ENCODE measurements around the gene SNX3. TPM values are rescaled to one million over a fixed set of nuclear protein-coding genes. Genes with fewer than 3 reads are reported as not detected.
A peak's percentile ranks its signal among the peaks of the same experiment; 100 is the strongest.
"Not testable (repeated sequence)": the region's sequence is repeated elsewhere in the genome, so short reads cannot be mapped to it uniquely, and the experiment has no call there.

SNX3 gene
- polyA plus RNA-seq, 4 donors, result 140 to 331 (median 209) TPM

- Histone ChIP-seq H3K27me3 (ENCODE audit: control insufficient read depth in 3 of 3, insufficient read depth in 3 of 3, low read length in 3 of 3) (no peaks in the 10 kb centered on the region), H3K4me1 (ENCODE audit: control insufficient read depth in 3 of 3, insufficient read depth in 2 of 3, low read depth in 1 of 3, low read length in 2 of 3) (no peaks in the 10 kb centered on the region), H3K27ac (ENCODE audit: low read depth in 1 of 3, low read length in 2 of 3) (no peak overlapping the region), H3K4me3 (ENCODE audit: low read depth in 1 of 3, low read length in 3 of 3) (no peak overlapping the region), H3K36me3 (ENCODE audit: control insufficient read depth in 3 of 3, insufficient read depth in 2 of 3, low read depth in 1 of 3, low read length in 3 of 3) (no peaks in the 10 kb centered on the region), H3K9me3 (ENCODE audit: control insufficient read depth in 2 of 2, insufficient read depth in 1 of 2, low read depth in 1 of 2, low read length in 1 of 2) (no peaks in the 10 kb centered on the region)
- DNase-seq, result no peak
- no peak for FAIRE-seq
These were observed 24.5 kb upstream of the SNX3 start for GRCh38 chr6:108285381-108285780.

GRCh38 chr6:108277831-108278230, 17.0 kb upstream of the SNX3 start:
- peaks cover 0 to 24% (median 0%) of the 10 kb centered on the region in 3 donors for H3K4me1 ChIP-seq (ENCODE audit: control insufficient read depth in 3 of 3, insufficient read depth in 2 of 3, low read depth in 1 of 3, low read length in 2 of 3)
- no peaks in the 10 kb centered on the region for H3K36me3 ChIP-seq (ENCODE audit: control insufficient read depth in 3 of 3, insufficient read depth in 2 of 3, low read depth in 1 of 3, low read length in 3 of 3)
- no peak overlapping the region for H3K27ac ChIP-seq (ENCODE audit: low read depth in 1 of 3, low read length in 2 of 3)
- WGBS, 3 donors, result 75 to 78% (median 76%) methylated on average over 4 of the region's 4 CpGs
- H3K27me3 ChIP-seq (ENCODE audit: control insufficient read depth in 3 of 3, insufficient read depth in 3 of 3, low read length in 3 of 3), result no peaks in the 10 kb centered on the region
- no peak overlapping the region for H3K4me3 ChIP-seq (ENCODE audit: low read depth in 1 of 3, low read length in 3 of 3)
- no peak for FAIRE-seq
- DNase-seq, result no peak
- no peaks in the 10 kb centered on the region for H3K9me3 ChIP-seq (ENCODE audit: control insufficient read depth in 2 of 2, insufficient read depth in 1 of 2, low read depth in 1 of 2, low read length in 1 of 2)

- Histone ChIP-seq H3K36me3 (ENCODE audit: control insufficient read depth in 3 of 3, insufficient read depth in 2 of 3, low read depth in 1 of 3, low read length in 3 of 3) (no peaks in the 10 kb centered on the region), H3K4me1 (ENCODE audit: control insufficient read depth in 3 of 3, insufficient read depth in 2 of 3, low read depth in 1 of 3, low read length in 2 of 3) (peaks cover 0 to 24% (median 0%) of the 10 kb centered on the region in 3 donors), H3K4me3 (ENCODE audit: low read depth in 1 of 3, low read length in 3 of 3) (no peak overlapping the region), H3K9me3 (ENCODE audit: control insufficient read depth in 2 of 2, insufficient read depth in 1 of 2, low read depth in 1 of 2, low read length in 1 of 2) (no peaks in the 10 kb centered on the region), H3K27me3 (ENCODE audit: control insufficient read depth in 3 of 3, insufficient read depth in 3 of 3, low read length in 3 of 3) (no peaks in the 10 kb centered on the region), H3K27ac (ENCODE audit: low read depth in 1 of 3, low read length in 2 of 3) (no peak overlapping the region)
- 91 to 97% (median 93%) methylated on average over 1 of the region's 1 CpG for WGBS, 3 donors
- DNase-seq (no peak), FAIRE-seq (no peak)
These were observed 16.5 kb upstream of the SNX3 start for GRCh38 chr6:108277295-108277694.

GRCh38 chr6:108275976-108276375, 15.1 kb upstream of the SNX3 start:
- peaks cover 0 to 24% (median 0%) of the 10 kb centered on the region in 3 donors for H3K4me1 ChIP-seq (ENCODE audit: control insufficient read depth in 3 of 3, insufficient read depth in 2 of 3, low read depth in 1 of 3, low read length in 2 of 3)
- no peaks in the 10 kb centered on the region for H3K36me3 ChIP-seq (ENCODE audit: control insufficient read depth in 3 of 3, insufficient read depth in 2 of 3, low read depth in 1 of 3, low read length in 3 of 3)
- WGBS, 3 donors, result 7 to 46% (median 27%) methylated on average over 2 of the region's 2 CpGs
- no peaks in the 10 kb centered on the region for H3K9me3 ChIP-seq (ENCODE audit: control insufficient read depth in 2 of 2, insufficient read depth in 1 of 2, low read depth in 1 of 2, low read length in 1 of 2)
- no peak for FAIRE-seq
- H3K27me3 ChIP-seq (ENCODE audit: control insufficient read depth in 3 of 3, insufficient read depth in 3 of 3, low read length in 3 of 3), result no peaks in the 10 kb centered on the region
- peak overlapping the region in 1 of 3 donors; percentile 43 for H3K27ac ChIP-seq (ENCODE audit: low read depth in 1 of 3, low read length in 2 of 3)
- no peak overlapping the region for H3K4me3 ChIP-seq (ENCODE audit: low read depth in 1 of 3, low read length in 3 of 3)
- DNase-seq, result peak; percentile 69 to 70

GRCh38 chr6:108274546-108274945, 13.7 kb upstream of the SNX3 start:
- Histone ChIP-seq H3K9me3 (ENCODE audit: control insufficient read depth in 2 of 2, insufficient read depth in 1 of 2, low read depth in 1 of 2, low read length in 1 of 2) (no peaks in the 10 kb centered on the region), H3K4me3 (ENCODE audit: low read depth in 1 of 3, low read length in 3 of 3) (no peak overlapping the region), H3K4me1 (ENCODE audit: control insufficient read depth in 3 of 3, insufficient read depth in 2 of 3, low read depth in 1 of 3, low read length in 2 of 3) (peaks cover 0 to 24% (median 0%) of the 10 kb centered on the region in 3 donors), H3K36me3 (ENCODE audit: control insufficient read depth in 3 of 3, insufficient read depth in 2 of 3, low read depth in 1 of 3, low read length in 3 of 3) (no peaks in the 10 kb centered on the region), H3K27me3 (ENCODE audit: control insufficient read depth in 3 of 3, insufficient read depth in 3 of 3, low read length in 3 of 3) (no peaks in the 10 kb centered on the region), H3K27ac (ENCODE audit: low read depth in 1 of 3, low read length in 2 of 3) (no peak overlapping the region)
- FAIRE-seq, result no peak
- DNase-seq, result no peak
- WGBS, 3 donors, result 64 to 82% (median 79%) methylated on average over 2 of the region's 2 CpGs

GRCh38 chr6:108269955-108270354, 9.1 kb upstream of the SNX3 start:
- H3K27me3 ChIP-seq (ENCODE audit: control insufficient read depth in 3 of 3, insufficient read depth in 3 of 3, low read length in 3 of 3); H3K9me3 ChIP-seq (ENCODE audit: control insufficient read depth in 2 of 2, insufficient read depth in 1 of 2, low read depth in 1 of 2, low read length in 1 of 2); FAIRE-seq; DNase-seq; H3K36me3 ChIP-seq (ENCODE audit: control insufficient read depth in 3 of 3, insufficient read depth in 2 of 3, low read depth in 1 of 3, low read length in 3 of 3); H3K4me3 ChIP-seq (ENCODE audit: low read depth in 1 of 3, low read length in 3 of 3); H3K27ac ChIP-seq (ENCODE audit: low read depth in 1 of 3, low read length in 2 of 3); H3K4me1 ChIP-seq (ENCODE audit: control insufficient read depth in 3 of 3, insufficient read depth in 2 of 3, low read depth in 1 of 3, low read length in 2 of 3): not testable (repeated sequence)
- WGBS, 3 donors, result 92 to 100% (median 96%) methylated on average over 5 to 31 of the region's 31 CpGs

- Histone ChIP-seq H3K9me3 (ENCODE audit: control insufficient read depth in 2 of 2, insufficient read depth in 1 of 2, low read depth in 1 of 2, low read length in 1 of 2) (no peaks in the 10 kb centered on the region), H3K27ac (ENCODE audit: low read depth in 1 of 3, low read length in 2 of 3) (no peak overlapping the region), H3K4me3 (ENCODE audit: low read depth in 1 of 3, low read length in 3 of 3) (no peak overlapping the region), H3K27me3 (ENCODE audit: control insufficient read depth in 3 of 3, insufficient read depth in 3 of 3, low read length in 3 of 3) (no peaks in the 10 kb centered on the region), H3K4me1 (ENCODE audit: control insufficient read depth in 3 of 3, insufficient read depth in 2 of 3, low read depth in 1 of 3, low read length in 2 of 3) (no peaks in the 10 kb centered on the region), H3K36me3 (ENCODE audit: control insufficient read depth in 3 of 3, insufficient read depth in 2 of 3, low read depth in 1 of 3, low read length in 3 of 3) (no peaks in the 10 kb centered on the region)
- DNase-seq, result no peak
- WGBS, 3 donors, result 87 to 88% (median 88%) methylated on average over 3 of the region's 3 CpGs
- FAIRE-seq, result no peak
These were observed 8.0 kb upstream of the SNX3 start for GRCh38 chr6:108268845-108269244.

- no peak overlapping the region for H3K27ac ChIP-seq (ENCODE audit: low read depth in 1 of 3, low read length in 2 of 3)
- peaks cover 0 to 3% (median 0%) of the 10 kb centered on the region in 3 donors for H3K36me3 ChIP-seq (ENCODE audit: control insufficient read depth in 3 of 3, insufficient read depth in 2 of 3, low read depth in 1 of 3, low read length in 3 of 3)
- H3K4me1 ChIP-seq (ENCODE audit: control insufficient read depth in 3 of 3, insufficient read depth in 2 of 3, low read depth in 1 of 3, low read length in 2 of 3), result peaks cover 0 to 2% (median 0%) of the 10 kb centered on the region in 3 donors
- H3K27me3 ChIP-seq (ENCODE audit: control insufficient read depth in 3 of 3, insufficient read depth in 3 of 3, low read length in 3 of 3), result no peaks in the 10 kb centered on the region
- DNase-seq (no peak), FAIRE-seq (no peak)
- no peaks in the 10 kb centered on the region for H3K9me3 ChIP-seq (ENCODE audit: control insufficient read depth in 2 of 2, insufficient read depth in 1 of 2, low read depth in 1 of 2, low read length in 1 of 2)
- no peak overlapping the region for H3K4me3 ChIP-seq (ENCODE audit: low read depth in 1 of 3, low read length in 3 of 3)
- 81 to 90% (median 89%) methylated on average over 2 of the region's 2 CpGs for WGBS, 3 donors
These were observed 2.5 kb upstream of the SNX3 start for GRCh38 chr6:108263371-108263770.

- Histone ChIP-seq H3K4me3 (ENCODE audit: low read depth in 1 of 3, low read length in 3 of 3) (peak overlapping the region; percentile 95 to 99 (median 98)), H3K27ac (ENCODE audit: low read depth in 1 of 3, low read length in 2 of 3) (peak overlapping the region; percentile 87 to 100 (median 93)), H3K9me3 (ENCODE audit: control insufficient read depth in 2 of 2, insufficient read depth in 1 of 2, low read depth in 1 of 2, low read length in 1 of 2) (no peaks in the 10 kb centered on the region), H3K4me1 (ENCODE audit: control insufficient read depth in 3 of 3, insufficient read depth in 2 of 3, low read depth in 1 of 3, low read length in 2 of 3) (peaks cover 0 to 2% (median under 1%) of the 10 kb centered on the region in 3 donors), H3K36me3 (ENCODE audit: control insufficient read depth in 3 of 3, insufficient read depth in 2 of 3, low read depth in 1 of 3, low read length in 3 of 3) (peaks cover 0 to 19% (median 0%) of the 10 kb centered on the region in 3 donors), H3K27me3 (ENCODE audit: control insufficient read depth in 3 of 3, insufficient read depth in 3 of 3, low read length in 3 of 3) (no peaks in the 10 kb centered on the region)
- DNase-seq, result peak; percentile 61 to 76
- FAIRE-seq, result no peak
- WGBS, 3 donors, result 1% methylated on average over 26 to 29 of the region's 29 CpGs
These were observed 573 bp downstream of the SNX3 start for GRCh38 chr6:108260126-108260808.
